CD1c-positive myeloid dendritic cell (primary cell): ENCODE data around the gene SAP30L.

ENCODE experiments used
- DNase-seq: peaks from one replicate; pipeline ENCODE4 v3.0.0-alpha.2; 2016; ENCODE audit errors: extremely low spot score

Gene SAP30L

GRCh38 chr5:154480847-154481246 is 35.0 kb downstream of the SAP30L start:
- DNase-seq: no peak

DNA sequence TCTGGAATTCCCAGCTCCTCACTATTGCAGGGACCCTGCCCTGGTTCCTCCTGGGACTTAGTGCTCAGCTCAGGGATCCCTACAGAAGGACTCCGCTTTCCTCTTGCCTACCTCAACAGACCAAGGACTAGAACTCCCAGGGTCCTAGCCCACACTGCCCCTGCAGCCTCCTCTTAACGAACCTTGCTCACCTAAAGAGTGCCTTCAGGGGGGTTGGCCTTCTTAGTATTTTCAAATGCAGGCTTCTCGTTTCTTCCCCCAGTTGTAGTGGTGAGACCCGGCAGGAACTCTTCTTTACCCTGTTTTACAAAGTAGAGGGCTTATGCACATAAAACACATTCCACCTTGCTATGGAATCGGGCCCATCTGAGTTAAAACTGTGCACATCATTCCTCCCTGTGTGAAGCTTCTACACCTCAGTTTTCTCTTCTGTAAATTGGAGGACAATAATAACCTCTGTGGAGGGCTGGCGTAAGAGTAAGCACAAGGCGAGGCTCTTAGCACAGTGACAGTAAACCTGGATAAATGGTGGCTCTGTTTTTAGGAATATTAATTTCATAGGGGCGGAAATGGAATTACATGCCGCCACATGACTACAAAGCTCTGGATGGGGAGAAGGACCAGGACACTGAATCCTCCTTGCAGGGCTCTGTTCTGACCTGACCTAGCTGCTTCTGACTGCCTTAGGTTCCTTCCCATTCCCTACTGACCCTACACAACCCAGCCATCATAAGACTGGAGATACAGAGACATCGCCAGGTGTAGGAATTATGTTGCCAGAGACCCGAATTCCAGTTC is 36.0 kb downstream of the SAP30L start:
- no peak for DNase-seq

GRCh38 chr5:154482528-154483449 is 37.0 kb downstream of the SAP30L start:
- DNase-seq: no peak

- no peak for DNase-seq
Measured at GRCh38 chr5:154483654-154484392, 38.0 kb downstream of the SAP30L start.

DNA sequence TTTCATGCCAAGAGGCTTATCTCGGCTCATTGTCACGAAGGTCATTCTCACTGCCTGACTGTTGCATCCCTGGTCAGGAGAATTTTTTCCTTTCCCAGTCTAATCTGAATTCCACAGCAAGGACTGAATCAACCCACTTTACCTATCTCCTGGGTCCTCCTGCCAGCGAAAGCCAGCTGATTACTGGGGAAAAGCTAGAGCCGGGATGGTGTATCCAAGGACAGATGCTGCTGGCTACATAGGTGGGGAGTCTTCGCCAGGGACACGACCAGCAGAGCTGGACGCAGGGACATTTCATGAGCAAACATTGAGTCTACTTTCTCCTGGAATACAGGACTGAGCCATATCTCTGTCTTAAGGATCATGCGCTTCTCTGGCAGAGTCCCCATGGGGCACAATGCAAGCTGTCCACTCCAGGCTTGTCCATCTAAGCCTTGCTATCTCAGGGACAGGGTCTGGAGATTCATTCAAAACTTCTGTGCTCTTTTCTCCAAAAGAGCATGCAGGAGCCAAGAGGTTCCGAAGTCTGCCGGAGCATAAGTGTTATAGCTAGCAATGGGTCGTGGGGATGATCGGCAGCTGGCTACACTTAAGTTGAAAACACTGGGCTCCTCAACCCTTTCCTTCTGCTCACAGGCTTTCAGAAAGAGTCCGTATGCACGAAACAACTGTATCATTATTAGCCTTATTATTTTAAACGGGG is 38.7 kb downstream of the SAP30L start:
- no peak for DNase-seq

DNA sequence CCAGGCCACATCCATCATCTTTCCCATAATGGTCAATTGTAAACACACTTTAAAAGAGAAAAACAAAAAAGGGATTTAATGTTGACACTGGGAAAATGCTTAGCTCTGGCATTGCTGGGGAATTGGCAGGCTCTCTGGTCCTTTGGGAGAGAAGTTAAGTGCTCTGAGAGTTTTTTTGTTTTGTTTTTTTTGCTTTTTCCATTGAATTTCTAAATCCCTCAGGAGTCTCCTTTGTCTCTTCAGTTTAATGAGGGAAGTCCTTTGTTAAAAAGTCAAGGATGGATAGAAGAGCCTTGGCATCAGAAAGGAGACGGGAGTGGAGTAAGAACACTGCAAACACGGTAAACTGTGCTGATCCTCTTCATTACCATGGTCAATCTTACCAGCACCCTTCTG is 39.3 kb downstream of the SAP30L start:
- no peak for DNase-seq

DNA sequence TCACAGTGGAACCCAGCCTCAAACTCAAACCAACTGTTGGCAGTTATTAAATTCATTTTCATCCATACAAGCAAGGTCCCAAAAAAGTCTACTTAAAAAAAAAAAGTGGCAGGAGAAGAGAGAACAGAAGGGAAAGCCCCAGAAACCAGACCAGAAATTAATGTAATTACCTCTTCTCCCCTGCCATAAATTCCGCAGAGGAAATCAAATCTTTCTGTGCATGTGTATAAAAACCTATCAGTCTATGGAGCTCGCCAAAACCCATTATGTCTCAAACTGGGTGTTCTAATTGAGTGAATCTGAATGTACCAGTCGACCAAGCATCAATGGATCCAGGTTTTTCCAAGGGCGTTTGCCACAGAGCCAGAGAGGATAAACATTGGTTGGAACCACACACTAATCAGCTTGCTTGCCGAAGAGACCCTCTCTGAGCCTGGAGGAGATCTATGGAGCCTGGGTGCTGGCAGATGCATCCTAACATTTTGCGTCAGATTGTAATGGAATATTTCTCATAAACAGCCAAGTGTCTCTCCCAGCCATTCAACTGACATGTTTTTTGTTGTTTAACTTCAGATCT is 40.1 kb downstream of the SAP30L start:
- no peak for DNase-seq

- DNase-seq: no peak
Measured at GRCh38 chr5:154486427-154486866, 40.6 kb downstream of the SAP30L start.

DNA sequence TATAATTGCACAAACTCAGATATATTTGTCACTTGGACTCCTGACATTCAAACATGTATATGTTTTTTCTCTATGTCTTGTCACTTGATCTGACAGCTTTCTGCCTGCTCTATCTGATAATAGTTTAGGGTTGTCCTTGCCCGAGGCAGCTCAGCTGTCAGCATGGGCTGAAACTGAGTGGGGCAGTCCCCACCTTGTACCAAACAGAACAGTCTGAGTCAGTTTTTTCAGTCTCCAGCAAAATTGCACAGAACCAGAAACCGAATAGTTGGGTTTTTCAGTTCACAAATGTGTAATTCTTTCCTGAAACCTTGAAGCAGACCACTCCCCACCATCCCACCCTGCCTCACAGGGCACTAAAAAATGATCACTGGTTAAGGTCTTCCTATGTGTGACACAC is 41.7 kb downstream of the SAP30L start:
- no peak for DNase-seq

DNA sequence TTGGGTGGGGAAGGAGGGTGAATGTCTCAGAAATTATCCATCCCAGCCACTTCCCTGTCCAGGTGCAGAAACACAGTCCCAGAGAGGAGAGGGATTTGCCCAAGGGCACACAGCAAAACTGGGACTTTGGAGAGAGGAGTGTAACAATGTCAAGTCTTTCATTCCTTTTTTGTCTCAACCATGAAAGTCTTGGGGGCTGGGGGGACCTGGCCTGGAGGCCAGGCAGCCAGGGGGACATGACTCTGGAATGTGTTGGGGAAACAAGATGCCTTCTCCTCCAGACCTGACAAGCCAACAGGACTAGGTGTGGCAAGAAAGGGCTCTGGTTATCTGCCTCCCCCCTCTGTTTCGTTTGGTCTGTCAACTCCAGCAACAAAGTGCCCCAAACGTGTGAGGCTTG is 46.1 kb downstream of the SAP30L start:
- DNase-seq: no peak

GRCh38 chr5:154493274-154493673 is 47.5 kb downstream of the SAP30L start:
- no peak for DNase-seq

DNA sequence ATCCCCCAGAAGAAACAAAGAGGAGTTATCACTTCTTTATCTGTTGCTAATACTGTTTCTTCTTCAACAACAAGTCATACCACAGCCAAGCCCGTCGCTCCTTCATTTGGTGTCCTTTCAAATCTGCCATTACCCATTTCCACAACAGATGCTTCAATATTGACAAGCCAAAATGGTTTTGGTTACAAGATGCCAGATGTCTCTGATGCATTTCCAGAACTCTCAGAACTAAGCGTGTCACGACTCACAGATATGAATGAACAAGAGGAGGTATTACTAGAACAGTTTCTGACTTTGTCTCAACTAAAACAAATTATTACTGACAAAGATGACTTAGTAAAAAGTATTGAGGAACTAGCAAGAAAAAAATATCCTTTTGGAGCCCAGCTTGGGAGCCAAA is 48.2 kb downstream of the SAP30L start:
- DNase-seq: no peak

DNA sequence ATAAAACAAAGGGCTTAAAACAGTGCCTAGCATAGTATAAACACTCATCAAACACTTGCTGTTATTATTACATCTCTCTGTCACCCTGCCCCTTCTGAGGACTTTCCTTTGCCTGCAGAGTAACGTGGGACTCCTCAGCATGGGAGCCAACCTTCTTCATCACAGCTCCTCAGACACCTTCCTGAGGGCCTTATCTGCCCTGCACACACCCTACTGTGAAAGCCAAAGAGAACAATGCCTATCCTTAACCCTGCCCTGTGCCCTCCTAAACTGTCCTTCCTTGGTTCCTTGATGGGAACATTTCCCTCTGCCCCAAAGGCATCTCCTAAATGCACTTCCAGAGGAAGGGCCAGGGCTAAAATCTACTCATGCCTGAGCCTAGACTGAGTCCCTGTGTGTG is 52.8 kb downstream of the SAP30L start:
- no peak for DNase-seq

DNA sequence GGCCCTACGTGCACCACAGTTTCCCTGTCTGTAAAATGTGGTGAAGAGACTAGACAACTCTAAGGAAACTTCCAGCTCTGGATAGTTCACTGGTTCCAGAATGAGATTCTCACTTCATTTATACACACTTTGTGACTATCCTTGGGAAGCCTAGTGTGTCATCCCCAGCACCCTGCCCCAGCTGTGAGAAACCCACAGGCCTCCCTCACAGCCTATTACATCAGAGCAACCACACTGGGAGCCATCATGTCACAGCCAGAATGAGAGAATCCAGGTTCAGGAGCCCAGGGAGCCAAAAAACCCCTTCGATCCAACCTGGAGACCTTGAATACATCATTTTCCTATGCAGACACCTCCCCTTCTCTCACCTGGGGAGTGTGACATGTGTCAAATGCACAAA is 53.2 kb downstream of the SAP30L start:
- DNase-seq: no peak

DNA sequence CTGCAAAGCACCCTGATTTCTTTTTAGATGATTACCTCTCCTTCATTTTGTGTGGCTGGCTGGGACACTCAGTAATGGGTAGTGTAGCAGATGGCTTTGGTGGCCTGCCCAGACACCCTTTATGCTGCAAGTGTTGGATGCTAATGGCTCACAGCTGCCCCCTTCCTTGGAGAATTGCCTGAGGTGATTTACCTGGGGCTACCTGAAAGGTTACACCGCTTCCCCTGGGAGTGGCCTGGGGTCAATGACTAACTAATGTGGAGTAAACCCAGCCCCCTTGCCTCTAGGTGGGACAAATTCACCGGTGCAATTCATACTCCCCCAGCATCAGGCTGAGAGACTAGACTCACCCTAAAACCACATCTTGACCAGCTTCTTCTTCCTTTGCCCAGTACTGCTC is 55.8 kb downstream of the SAP30L start:
- no peak for DNase-seq

DNA sequence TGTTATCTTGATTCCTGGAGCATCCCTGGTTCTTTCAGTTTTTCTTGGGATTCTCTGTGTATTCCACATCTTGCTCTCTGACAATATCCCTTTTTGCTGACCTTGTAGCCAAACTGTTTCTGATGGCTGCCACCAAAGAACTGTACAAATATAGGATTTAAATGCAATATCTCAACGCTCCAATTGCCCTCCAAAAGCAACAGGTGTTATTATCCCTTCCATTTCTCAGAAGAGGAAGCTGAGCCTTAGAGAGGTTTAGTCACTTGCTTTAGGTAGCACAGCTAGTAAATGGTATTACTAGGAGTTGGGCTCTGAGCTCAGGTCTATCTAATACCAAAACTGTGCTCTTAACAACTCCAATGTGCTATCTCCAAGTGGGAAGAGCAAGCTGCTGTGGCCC is 56.4 kb downstream of the SAP30L start:
- DNase-seq: no peak

- no peak for DNase-seq
Measured at GRCh38 chr5:154503698-154504039, 57.9 kb downstream of the SAP30L start.

- no peak for DNase-seq
Measured at GRCh38 chr5:154505567-154505966, 59.8 kb downstream of the SAP30L start.

DNA sequence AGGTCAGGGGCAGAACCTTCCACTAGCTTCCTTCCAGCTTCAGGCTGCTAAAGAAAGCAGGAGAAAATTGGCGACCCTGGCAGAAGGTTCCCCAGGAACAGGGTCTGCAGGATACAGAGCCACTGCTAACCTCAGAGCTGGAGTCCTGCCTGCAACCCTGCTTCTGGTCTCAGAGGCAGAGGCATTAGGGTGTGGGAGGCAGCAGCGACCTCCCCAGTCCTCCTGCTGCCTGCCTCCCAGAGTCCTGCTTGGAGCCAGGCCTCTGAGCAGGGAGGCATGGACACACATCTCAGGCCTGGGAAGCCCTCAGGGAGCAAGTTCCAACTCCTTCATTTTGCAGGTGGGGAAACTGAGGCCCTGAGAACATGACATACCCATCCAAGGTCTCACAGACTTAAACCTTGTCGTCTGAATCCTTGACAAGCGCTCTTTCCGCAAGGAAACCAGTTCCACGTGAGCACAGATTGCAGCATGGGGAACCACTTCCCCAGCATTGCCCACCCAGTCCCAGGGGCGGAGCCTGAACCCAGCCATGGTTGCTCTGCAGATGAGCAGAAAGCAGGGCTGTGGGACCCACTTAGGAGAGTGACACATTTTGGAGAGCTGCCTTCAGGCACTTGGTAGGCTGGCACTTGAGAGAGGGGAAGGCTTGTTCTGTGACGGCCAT is 60.4 kb downstream of the SAP30L start:
- DNase-seq: no peak

DNA sequence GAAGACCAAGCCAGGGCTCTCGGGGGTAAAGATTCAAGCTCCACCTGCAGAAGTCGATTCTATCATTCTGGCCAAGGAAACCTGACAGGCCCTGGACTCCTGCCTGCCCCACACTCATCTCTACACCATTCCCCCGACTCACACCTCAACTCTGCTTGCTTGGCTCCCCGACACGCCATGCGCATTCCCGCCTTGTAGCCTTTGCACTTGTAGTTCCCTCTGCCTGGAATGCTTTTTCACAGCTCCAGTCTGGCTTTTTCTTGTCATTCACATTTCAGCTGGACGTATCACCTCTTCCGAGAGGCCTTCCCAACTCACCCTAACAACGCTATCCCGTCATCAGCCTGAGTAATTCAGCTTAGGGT is 60.9 kb downstream of the SAP30L start:
- DNase-seq: no peak

- no peak for DNase-seq
Measured at GRCh38 chr5:154508114-154508513, 62.3 kb downstream of the SAP30L start.
